Stimulated activated CD8-positive, alpha-beta memory T cell treated with anti-CD3 and anti-CD28 coated beads, Interleukin-7, amount 100 ng/mL, for 48 hours (primary cell): ENCODE data around the gene IKBKG.
A peak's percentile ranks its signal among the peaks of the same experiment; 100 is the strongest.
"Not testable (repeated sequence)": the region's sequence is repeated elsewhere in the genome, so short reads cannot be mapped to it uniquely, and the experiment has no call there.

Experiments used
- DNase-seq, 2 donors: peaks; one replicate each; pipeline ENCODE4 v3.0.0-alpha.2; 2020; ENCODE audit warnings: low read depth in 1 of 2; ENCODE audit errors: extremely low read depth in 1 of 2

IKBKG gene

DNA sequence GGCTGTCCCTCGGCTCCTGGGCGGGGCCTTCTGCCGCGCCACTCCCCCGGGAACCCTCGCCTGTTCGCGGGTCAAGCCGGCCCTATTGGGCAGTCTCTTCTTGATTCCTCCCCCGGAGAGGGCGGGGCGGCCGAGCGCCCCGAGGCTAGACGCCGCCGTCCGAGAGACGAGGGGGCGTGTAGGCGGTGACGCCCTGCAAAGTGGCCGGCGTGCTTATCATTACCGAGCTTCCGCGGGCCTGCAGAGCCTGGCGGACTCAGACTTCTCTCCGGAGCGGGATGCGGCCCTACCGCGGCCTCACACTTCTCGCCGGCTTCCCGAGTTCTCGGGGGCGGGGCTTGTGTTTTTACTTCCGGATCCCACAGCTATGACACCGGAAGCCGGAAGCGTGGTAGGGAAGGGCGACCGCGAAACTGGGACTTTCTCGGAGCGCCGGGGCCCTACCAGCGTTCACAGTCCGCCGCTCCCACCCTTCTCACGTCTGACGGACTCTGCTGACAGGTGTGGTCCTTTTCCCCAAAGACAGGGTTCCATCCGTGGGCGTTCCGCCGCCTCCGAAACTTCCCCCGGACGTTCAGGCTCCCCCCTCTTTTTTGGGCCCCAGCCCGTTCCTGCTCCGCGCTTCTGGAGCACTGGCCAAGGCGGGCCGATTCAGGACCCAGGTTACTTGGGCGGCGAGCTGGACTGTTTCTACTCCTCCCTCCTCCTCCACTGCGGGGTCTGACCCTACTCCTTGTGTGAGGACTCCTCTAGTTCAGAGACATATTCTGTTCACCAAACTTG lies at the start of gene IKBKG:
Gene IKBKG (plus strand): TSS at position 376 of the 783 bp plus-strand sequence. CDS start 4,383 bp downstream, outside the sequence.
- DNase-seq: peak; percentile 75

GRCh38 chrX:154501423-154501822 lies 46.0 kb upstream of the IKBKG start:
- not testable (repeated sequence) for DNase-seq

DNA sequence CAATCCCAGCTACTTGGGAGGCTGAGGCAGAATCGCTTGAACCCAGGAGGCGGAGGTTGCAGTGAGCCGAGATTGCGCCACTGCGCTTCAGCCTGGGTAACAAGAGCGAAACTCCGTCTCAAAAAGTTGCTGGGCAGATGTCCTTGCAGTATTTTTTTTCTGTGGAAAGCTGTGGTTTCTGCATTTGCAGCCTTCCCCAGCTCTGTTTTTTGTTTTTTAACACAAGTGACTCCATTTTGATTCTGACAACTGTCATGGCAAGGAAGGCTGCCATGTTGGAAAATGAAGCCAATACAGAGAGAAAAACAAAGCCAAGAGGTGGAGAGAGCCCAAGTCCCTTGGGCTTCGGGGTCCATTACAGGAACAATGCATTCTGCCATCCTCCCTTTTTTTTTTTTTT lies 45.3 kb upstream of the IKBKG start:
- DNase-seq: no peak

GRCh38 chrX:154502989-154503388 lies 44.4 kb upstream of the IKBKG start:
- no peak for DNase-seq

DNA sequence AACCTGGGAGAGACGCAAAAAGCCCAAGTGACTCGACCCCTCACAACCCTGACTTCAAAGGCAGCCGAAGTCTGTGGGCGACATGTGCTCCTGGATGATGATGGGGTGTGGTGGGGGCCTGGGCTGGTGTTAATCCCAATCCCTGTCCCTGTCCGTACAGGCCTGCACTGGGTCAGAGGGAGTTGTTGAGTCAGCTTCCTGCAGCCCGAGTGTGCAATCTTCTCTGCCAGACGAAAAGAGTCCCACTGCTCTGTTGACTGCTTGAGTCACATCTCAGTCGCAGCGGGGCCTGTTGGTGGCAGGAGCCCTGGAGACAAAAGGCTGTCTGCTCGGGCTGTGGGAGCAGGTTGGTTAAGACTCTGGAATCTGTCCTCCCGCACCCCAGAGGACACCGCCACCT lies 41.7 kb upstream of the IKBKG start:
- DNase-seq: no peak

- DNase-seq: no peak
These were observed 40.7 kb upstream of the IKBKG start for GRCh38 chrX:154506483-154507332.

GRCh38 chrX:154507673-154508383 lies 39.6 kb upstream of the IKBKG start:
- DNase-seq: no peak

- no peak for DNase-seq
These were observed 39.1 kb upstream of the IKBKG start for GRCh38 chrX:154508384-154508745.

GRCh38 chrX:154509455-154509854 lies 38.0 kb upstream of the IKBKG start:
- DNase-seq: no peak

- no peak for DNase-seq
These were observed 35.7 kb upstream of the IKBKG start for GRCh38 chrX:154511761-154512160.

GRCh38 chrX:154512879-154513553 lies 34.4 kb upstream of the IKBKG start:
- no peak for DNase-seq

DNA sequence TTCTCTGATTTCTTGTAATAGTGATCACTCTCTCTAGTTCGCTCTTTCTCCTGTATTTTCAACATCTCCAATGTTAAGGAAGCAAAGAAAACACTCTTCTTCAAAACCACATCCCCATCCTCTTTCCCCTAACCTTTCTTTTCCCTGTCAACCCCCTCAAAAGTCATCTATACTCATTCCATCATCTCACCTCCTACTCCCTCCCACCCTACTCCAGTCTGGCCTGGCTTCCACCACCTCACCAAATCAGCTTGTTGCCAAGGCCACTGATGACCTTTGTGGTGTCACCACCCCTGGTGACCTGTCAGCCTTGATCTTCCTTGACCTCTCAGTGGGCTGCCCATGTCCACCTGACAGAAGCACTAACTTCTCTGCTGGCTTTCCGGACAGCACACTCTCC lies 33.7 kb upstream of the IKBKG start:
- no peak for DNase-seq

DNA sequence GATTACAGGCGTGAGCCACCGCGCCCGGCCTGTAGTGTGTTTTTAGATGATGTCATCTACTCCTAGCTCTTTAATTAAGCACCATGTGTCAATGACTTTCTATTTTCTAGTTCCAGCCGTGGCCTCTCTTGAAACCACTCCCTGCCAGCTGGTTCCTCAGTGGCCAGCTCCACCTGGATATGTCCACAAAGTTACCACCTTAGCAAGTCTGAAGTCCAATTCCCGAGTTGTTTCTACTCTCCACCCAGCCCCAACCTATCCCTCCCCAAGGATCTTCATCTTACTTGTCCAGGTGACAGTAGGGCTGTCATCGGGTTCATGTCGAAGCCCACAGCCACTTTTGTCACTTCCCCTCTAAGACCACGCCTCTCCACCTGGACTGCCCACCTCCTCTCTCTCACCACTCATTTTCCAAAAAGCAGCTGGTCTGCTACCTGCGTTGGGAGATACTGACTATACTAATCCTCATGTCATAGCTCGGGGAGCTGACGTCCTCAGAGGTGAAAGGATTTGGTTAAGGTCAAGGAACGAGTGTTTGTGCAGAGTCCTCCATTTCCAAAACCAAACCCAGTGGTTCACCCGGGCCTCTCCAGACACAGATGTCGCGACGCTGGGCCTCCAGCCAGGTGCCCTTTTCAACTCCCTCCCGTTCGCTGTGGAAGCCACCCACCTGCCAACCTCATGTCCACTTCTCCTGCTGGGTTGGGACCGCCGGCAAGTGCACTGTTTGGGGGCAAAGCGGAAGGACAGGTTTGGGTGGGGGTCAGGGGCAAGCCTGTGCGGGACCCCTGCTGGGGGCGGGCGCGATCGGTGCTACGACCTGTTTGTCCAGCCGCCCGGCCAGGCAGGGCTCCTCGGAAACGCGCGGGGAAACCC lies 32.1 kb upstream of the IKBKG start:
- no peak for DNase-seq

DNA sequence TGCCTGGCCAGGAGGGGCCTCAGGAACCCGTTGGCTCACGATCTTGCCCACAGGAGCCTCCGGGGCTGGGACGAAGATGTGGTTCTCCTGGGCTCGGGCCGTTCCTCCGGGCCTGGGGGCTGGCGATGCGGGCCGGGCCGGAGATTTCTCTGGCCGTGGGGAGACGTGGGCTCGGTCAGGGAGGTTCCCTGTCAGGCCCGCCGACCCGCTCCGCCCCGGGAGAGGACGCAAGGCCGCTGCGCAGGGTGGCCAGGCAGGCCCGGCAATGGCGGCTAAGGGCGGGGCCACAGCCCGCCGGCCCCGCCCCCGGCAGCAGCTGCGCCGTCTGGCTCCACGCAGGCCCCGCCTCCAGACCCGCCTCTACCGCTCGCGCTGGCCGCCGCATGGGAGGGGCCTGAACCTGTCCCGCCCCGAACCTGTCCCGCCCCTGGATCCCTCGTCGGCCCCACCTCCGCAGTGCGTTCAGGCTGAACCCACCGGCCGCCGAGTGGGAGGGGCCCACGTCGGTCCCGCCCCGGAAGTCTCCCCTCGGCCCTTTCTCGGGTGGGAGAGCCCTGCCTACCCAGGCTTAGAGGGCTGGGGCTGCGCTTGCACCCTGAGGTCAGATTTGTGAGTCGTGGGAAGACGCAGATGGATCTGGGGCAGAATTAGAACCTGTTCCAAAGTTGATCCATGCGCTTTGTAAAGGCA lies 31.3 kb upstream of the IKBKG start, which contains the start of gene FAM3A:
Gene FAM3A (minus strand): TSS at position 267 of the 690 bp plus-strand sequence. CDS start 460 bp downstream, outside the sequence.
- DNase-seq: peak; percentile 85 to 87

DNA sequence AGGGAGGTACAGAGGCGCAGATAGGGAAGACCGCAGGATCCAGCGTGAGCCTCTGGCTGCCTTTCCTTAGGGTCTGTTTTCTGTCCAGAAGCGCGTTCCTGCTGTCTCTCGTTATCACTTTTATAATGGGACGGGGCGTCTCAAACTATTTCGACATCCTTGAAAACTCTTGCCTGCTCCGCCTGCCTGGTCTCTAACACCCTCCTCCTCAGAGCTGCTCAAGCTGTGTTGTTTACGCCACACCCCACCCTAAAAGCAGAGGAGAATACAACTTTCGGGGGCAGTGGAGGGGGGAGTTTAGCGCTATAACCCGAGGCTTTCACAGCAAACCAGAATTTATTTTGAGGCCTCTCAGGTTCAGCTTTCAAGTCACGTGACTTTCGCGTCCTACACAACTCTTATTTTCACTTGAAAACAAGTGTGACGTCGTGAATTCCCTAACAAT lies 30.7 kb upstream of the IKBKG start:
- DNase-seq: no peak

- DNase-seq: no peak
These were observed 30.2 kb upstream of the IKBKG start for GRCh38 chrX:154517101-154517781.

GRCh38 chrX:154519389-154519788 lies 28.0 kb upstream of the IKBKG start:
- no peak for DNase-seq
